GM23338 (cell line): ENCODE measurements around the gene ACSBG1. TPM values are rescaled to one million over a fixed set of nuclear protein-coding genes. Genes with fewer than 3 reads are reported as not detected.

Experiments used
- ATAC-seq: fragments of 200-7000 bp; cut with Tn5 transposase; 3 replicates; pipeline ENCODE4 v1.9.1; 2020
- DNase-seq: peaks from one replicate; pipeline ENCODE4 v3.0.0-alpha.2; 2015; ENCODE audit warnings: low spot score
- H2AFZ ChIP-seq: fragments of 200-600 bp; sonication (generic); 2 replicates; pipeline ENCODE4 v1.8.0; 2016; ENCODE audit warnings: antibody characterized with exemption, mild to moderate bottlenecking, moderate library complexity
- H3F3A ChIP-seq: fragments of 200-600 bp; sonication (generic); replicated peaks from 2 replicates; pipeline ENCODE4 v1.8.0; 2017; ENCODE audit warnings: antibody characterized with exemption, mixed run types, low read depth
- H3K27ac ChIP-seq: fragments of 200-600 bp; sonication (generic); 2 replicates; pipeline ENCODE4 v1.6.1; 2016; ENCODE audit warnings: low read depth
- H3K27me3 ChIP-seq: fragments of 200-600 bp; sonication (generic); 2 replicates; pipeline ENCODE4 v1.8.0; 2016; ENCODE audit warnings: mild to moderate bottlenecking, mixed run types, moderate library complexity; ENCODE audit not compliant: insufficient read depth
- H3K36me3 ChIP-seq: fragments of 200-600 bp; sonication (generic); 2 replicates; pipeline ENCODE4 v1.8.0; 2016; ENCODE audit warnings: mild to moderate bottlenecking; ENCODE audit not compliant: insufficient read depth
- H3K4me1 ChIP-seq: fragments of 200-600 bp; sonication (generic); 2 replicates; pipeline ENCODE4 v1.8.0; 2016; ENCODE audit warnings: mild to moderate bottlenecking, moderate library complexity; ENCODE audit not compliant: insufficient read depth
- H3K4me2 ChIP-seq: fragments of 200-600 bp; sonication (generic); 2 replicates; pipeline ENCODE4 v1.7.1; 2017; ENCODE audit warnings: mixed run types
- H3K4me3 ChIP-seq: fragments of 200-600 bp; sonication (generic); 2 replicates; pipeline ENCODE4 v1.6.1; 2016; ENCODE audit warnings: mixed run types
- H3K79me2 ChIP-seq: fragments of 200-600 bp; sonication (generic); replicated peaks from 2 replicates; pipeline ENCODE4 v1.8.0; 2017; ENCODE audit warnings: mild to moderate bottlenecking; ENCODE audit not compliant: insufficient read depth
- H3K9me2 ChIP-seq: fragments of 200-600 bp; sonication (generic); 2 replicates; pipeline ENCODE4 v1.8.0; 2017; ENCODE audit not compliant: insufficient read depth
- H4K20me1 ChIP-seq: fragments of 200-600 bp; sonication (generic); replicated peaks from 2 replicates; pipeline ENCODE4 v1.8.0; 2017; ENCODE audit warnings: mild to moderate bottlenecking; ENCODE audit not compliant: insufficient read depth
- H3K27ac Mint-ChIP-seq: 2 replicates; pipeline ENCODE4 v1.8.0; 2020; ENCODE audit warnings: inconsistent platforms, mild to moderate bottlenecking, moderate library complexity, mixed read lengths
- H3K27me3 Mint-ChIP-seq: 3 replicates; pipeline ENCODE4 v1.8.0; 2022; ENCODE audit warnings: low read depth, mild to moderate bottlenecking, moderate library complexity, mixed read lengths, inconsistent platforms; ENCODE audit not compliant: insufficient read depth, poor library complexity
- H3K36me3 Mint-ChIP-seq: 3 replicates; pipeline ENCODE4 v1.8.0; 2021; ENCODE audit warnings: low read depth, mild to moderate bottlenecking, inconsistent platforms, moderate library complexity, mixed read lengths
- H3K4me1 Mint-ChIP-seq: 3 replicates; pipeline ENCODE4 v1.8.0; 2020; ENCODE audit warnings: mild to moderate bottlenecking, inconsistent platforms, mixed read lengths
- H3K4me3 Mint-ChIP-seq: 3 replicates; pipeline ENCODE4 v1.8.0; 2021; ENCODE audit warnings: moderate library complexity, mild to moderate bottlenecking, inconsistent platforms, mixed read lengths
- H3K9me3 Mint-ChIP-seq: 3 replicates; pipeline ENCODE4 v1.8.0; 2020; ENCODE audit warnings: moderate library complexity, mild to moderate bottlenecking, inconsistent platforms, mixed read lengths
- CREB1 ChIP-seq: fragments of 250-450 bp; sonication (Bioruptor Pico); IDR thresholded peaks from 2 replicates; pipeline ENCODE4 v1.5.0; 2020; ENCODE audit warnings: low read depth, mild to moderate bottlenecking, moderate library complexity
- CTCF ChIP-seq, 2 experiments: fragments of 200-600 bp in 1 of 2; sonication (generic) in 1 of 2; conservative IDR thresholded peaks; 2 replicates each; pipeline versions ENCODE4 v1.5.1 to v1.6.1; 2016 to 2017; ENCODE audit warnings: antibody characterized with exemption in 2 of 2, low read depth in 2 of 2, mild to moderate bottlenecking in 2 of 2, moderate library complexity in 1 of 2
- ETS1 ChIP-seq: IDR thresholded peaks from 2 replicates; pipeline ENCODE4 v1.6.1; 2016; ENCODE audit warnings: antibody characterized with exemption
- EZH2 ChIP-seq: fragments of 200-600 bp; sonication (generic); IDR thresholded peaks from one replicate; pipeline ENCODE4 v1.8.0; 2017; ENCODE audit warnings: antibody characterized with exemption, mild to moderate bottlenecking, low read depth; ENCODE audit not compliant: unreplicated experiment
- EZH2phosphoT487 ChIP-seq: fragments of 200-600 bp; sonication (generic); IDR thresholded peaks from one replicate; pipeline ENCODE4 v1.8.1; 2018; ENCODE audit warnings: antibody characterized with exemption; ENCODE audit not compliant: unreplicated experiment
- JUNB ChIP-seq: IDR thresholded peaks from one replicate; pipeline ENCODE4 v1.6.1; 2016; ENCODE audit warnings: antibody characterized with exemption; ENCODE audit not compliant: unreplicated experiment
- NANOG ChIP-seq: IDR thresholded peaks from 2 replicates; pipeline ENCODE4 v1.6.1; 2016; ENCODE audit warnings: antibody characterized with exemption, borderline replicate concordance
- POLR2AphosphoS5 ChIP-seq: IDR thresholded peaks from 2 replicates; pipeline ENCODE4 v1.6.1; 2016; ENCODE audit warnings: antibody characterized with exemption, low read depth
- STAT1 ChIP-seq: IDR thresholded peaks from one replicate; pipeline ENCODE4 v1.6.1; 2016; ENCODE audit warnings: antibody characterized with exemption; ENCODE audit not compliant: unreplicated experiment
- ZNF114 ChIP-seq: fragments of 250-450 bp; sonication (Bioruptor Pico); IDR thresholded peaks from 2 replicates; pipeline ENCODE4 v1.5.0; 2020; ENCODE audit warnings: mild to moderate bottlenecking, moderate library complexity
- ZNF331 ChIP-seq: fragments of 250-450 bp; sonication (Bioruptor Pico); IDR thresholded peaks from 2 replicates; pipeline ENCODE4 v1.5.0; 2020; ENCODE audit warnings: low read depth, mild to moderate bottlenecking, moderate library complexity
- ZNF462 ChIP-seq: fragments of 250-450 bp; sonication (Bioruptor Pico); IDR thresholded peaks from 2 replicates; pipeline ENCODE4 v1.5.0; 2020; ENCODE audit warnings: mild to moderate bottlenecking, moderate library complexity
- polyA plus RNA-seq: library from polyadenylated mRNA; unstranded; fragments of >200 nt; fragmentation: Nextera tagmentation; extraction: Ambion mirVana; gene quantifications from 2 replicates; pipeline ENCODE4 v1.2.1, GENCODE V29; 2016
- total RNA-seq: library from RNA; depleted of rRNA; stranded (reverse); fragments of >200 nt; shearing (Covaris generic); gene quantifications from 2 replicates; pipeline ENCODE4 v1.2.3, GENCODE V29; 2014
- TF ChIP-seq, protein P1 (sequence below): IDR thresholded peaks from one replicate; pipeline ENCODE4 v1.6.1; 2018; ENCODE audit warnings: antibody characterized with exemption; ENCODE audit not compliant: unreplicated experiment

Gene ACSBG1
- total and polyA plus RNA-seq, 2 experiments from 2014 or later = 1.9 to 10.0 TPM

DNA sequence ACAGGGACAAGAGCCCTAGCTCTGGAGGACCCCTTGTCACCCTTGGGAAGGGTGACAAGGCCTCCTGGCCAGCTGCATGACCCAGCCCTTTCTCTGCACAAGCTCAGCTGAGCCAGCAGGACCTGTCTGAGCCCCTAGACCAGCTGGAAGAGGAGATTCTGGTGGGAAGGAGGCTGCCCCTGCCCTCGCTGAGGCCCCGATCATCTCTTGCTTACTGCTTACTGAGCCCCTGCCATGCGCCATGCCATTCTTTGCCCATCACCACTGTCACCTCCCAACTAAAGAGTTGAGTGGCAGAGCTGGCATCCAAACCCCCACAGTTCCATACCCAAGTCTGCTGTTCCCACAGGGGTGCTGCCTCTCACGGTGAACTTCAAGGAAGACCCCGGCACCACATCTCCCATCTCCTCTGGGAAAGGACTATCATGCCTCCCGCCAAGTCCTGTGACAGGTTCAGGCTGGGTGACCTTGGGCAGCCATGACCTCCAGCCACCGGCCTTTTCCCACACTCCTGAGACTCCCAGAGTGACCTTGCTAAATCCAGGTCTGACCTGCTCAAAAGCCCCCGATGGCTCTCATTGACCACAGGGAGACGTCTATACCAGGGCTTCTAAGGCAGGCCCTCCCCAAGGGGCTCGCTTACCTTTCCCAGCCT is 34.0 kb downstream of the ACSBG1 start:
- TF ChIP-seq JUNB (no peak), CTCF (conservative IDR thresholded peaks at IDR 0.05; ENCODE audit: low read depth in 2 of 2) (no peak), NANOG (no peak), ETS1 (no peak), STAT1 (no peak), ZNF114 (no peak), ZNF462 (CRISPR knock-in tag) (no peak), EZH2phosphoT487 (no peak), EZH2 (no peak), ZNF331 (CRISPR knock-in tag) (no peak), POLR2AphosphoS5 (no peak), CREB1 (CRISPR knock-in tag) (no peak)
- TF ChIP-seq, protein P1, sequence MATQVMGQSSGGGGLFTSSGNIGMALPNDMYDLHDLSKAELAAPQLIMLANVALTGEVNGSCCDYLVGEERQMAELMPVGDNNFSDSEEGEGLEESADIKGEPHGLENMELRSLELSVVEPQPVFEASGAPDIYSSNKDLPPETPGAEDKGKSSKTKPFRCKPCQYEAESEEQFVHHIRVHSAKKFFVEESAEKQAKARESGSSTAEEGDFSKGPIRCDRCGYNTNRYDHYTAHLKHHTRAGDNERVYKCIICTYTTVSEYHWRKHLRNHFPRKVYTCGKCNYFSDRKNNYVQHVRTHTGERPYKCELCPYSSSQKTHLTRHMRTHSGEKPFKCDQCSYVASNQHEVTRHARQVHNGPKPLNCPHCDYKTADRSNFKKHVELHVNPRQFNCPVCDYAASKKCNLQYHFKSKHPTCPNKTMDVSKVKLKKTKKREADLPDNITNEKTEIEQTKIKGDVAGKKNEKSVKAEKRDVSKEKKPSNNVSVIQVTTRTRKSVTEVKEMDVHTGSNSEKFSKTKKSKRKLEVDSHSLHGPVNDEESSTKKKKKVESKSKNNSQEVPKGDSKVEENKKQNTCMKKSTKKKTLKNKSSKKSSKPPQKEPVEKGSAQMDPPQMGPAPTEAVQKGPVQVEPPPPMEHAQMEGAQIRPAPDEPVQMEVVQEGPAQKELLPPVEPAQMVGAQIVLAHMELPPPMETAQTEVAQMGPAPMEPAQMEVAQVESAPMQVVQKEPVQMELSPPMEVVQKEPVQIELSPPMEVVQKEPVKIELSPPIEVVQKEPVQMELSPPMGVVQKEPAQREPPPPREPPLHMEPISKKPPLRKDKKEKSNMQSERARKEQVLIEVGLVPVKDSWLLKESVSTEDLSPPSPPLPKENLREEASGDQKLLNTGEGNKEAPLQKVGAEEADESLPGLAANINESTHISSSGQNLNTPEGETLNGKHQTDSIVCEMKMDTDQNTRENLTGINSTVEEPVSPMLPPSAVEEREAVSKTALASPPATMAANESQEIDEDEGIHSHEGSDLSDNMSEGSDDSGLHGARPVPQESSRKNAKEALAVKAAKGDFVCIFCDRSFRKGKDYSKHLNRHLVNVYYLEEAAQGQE = no peak
- Mint-ChIP-seq H3K4me1 (no peaks in the 10 kb centered on the region; the same call in 2 of the 3 replicates), H3K27ac (no peak overlapping the region), H3K4me3 (no peak overlapping the region; the same call in 2 of the 3 replicates), H3K27me3 (peaks cover 5% of the 10 kb centered on the region), H3K9me3 (no peaks in the 10 kb centered on the region), H3K36me3 (no peaks in the 10 kb centered on the region)
- ATAC-seq (no peak), DNase-seq (no peak)
- Histone ChIP-seq H3K4me3 (no peak overlapping the region), H3K27ac (no peak overlapping the region), H3K4me2 (no peak overlapping the region), H3K27me3 (no peaks in the 10 kb centered on the region), H2AFZ (no peak overlapping the region), H3K79me2 (no peaks in the 10 kb centered on the region), H3K36me3 (no peaks in the 10 kb centered on the region), H3K4me1 (no peaks in the 10 kb centered on the region), H3F3A (no peaks in the 10 kb centered on the region), H3K9me2 (no peaks in the 10 kb centered on the region), H4K20me1 (no peaks in the 10 kb centered on the region)
